Measurements from ENCODE around the gene FBLN2.

- TF ChIP-seq, protein P1, sequence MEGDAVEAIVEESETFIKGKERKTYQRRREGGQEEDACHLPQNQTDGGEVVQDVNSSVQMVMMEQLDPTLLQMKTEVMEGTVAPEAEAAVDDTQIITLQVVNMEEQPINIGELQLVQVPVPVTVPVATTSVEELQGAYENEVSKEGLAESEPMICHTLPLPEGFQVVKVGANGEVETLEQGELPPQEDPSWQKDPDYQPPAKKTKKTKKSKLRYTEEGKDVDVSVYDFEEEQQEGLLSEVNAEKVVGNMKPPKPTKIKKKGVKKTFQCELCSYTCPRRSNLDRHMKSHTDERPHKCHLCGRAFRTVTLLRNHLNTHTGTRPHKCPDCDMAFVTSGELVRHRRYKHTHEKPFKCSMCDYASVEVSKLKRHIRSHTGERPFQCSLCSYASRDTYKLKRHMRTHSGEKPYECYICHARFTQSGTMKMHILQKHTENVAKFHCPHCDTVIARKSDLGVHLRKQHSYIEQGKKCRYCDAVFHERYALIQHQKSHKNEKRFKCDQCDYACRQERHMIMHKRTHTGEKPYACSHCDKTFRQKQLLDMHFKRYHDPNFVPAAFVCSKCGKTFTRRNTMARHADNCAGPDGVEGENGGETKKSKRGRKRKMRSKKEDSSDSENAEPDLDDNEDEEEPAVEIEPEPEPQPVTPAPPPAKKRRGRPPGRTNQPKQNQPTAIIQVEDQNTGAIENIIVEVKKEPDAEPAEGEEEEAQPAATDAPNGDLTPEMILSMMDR (IDR thresholded peaks at IDR 0.05), result no peak
- TF ChIP-seq POLR2A (IDR thresholded peaks at IDR 0.05) (no peak), POLR2AphosphoS5 (IDR thresholded peaks at IDR 0.05) (no peak)
Observed at GRCh38 chr3:13638927-13639326, 90.0 kb downstream of the FBLN2 start.

Measured in gastroesophageal sphincter (tissue), 3 donors.